ENCODE data around the gene SOS1.

Gene SOS1

DNA sequence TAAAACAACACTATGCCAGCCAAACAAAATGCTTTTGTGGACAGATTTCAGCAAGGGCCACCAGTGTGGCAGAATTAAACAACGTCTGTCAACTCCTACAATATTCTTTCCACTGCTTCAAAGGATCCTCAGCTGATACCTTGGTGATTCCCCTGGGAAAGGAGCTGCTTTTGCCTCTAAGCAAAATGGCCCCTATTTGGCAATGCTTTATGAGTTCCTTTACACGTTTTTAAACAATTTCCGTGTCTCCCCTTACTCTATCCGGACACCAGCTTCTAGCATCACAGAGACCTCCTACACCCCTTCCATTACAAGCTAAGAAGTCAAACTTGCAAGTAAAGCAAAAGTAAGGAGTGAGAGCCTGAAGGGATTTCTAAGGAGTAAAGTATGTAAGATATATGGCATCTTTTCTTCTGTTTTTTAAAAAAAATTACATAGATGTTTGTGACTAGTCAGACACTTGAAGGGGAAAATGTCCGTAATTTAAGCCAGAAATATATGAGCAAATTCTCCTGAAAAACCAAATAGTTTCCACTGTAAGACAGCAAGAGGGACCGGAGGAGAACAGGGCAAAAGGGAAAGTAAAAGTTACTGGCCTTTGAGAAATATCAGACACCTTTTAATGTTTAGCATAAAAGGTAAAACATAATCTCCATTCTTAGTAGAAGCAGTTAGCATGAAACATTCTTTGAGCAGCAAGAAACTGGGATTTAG lies 1.9 kb downstream of the SOS1 start:
- peaks cover 50% of the 10 kb centered on the region for H3K4me1 Mint-ChIP-seq
- peak overlapping the region; percentile 90 to 98 (median 97) for H3K4me3 Mint-ChIP-seq
- H3K27me3 Mint-ChIP-seq (ENCODE audit: low read depth), result no peaks in the 10 kb centered on the region
- no peaks in the 10 kb centered on the region for H3K9me3 Mint-ChIP-seq
- peaks cover 19% of the 10 kb centered on the region for H3K36me3 Mint-ChIP-seq (ENCODE audit: low read depth)
- peak overlapping the region; percentile 95 to 97 (median 96) for H3K27ac Mint-ChIP-seq
- TF ChIP-seq, protein P1, sequence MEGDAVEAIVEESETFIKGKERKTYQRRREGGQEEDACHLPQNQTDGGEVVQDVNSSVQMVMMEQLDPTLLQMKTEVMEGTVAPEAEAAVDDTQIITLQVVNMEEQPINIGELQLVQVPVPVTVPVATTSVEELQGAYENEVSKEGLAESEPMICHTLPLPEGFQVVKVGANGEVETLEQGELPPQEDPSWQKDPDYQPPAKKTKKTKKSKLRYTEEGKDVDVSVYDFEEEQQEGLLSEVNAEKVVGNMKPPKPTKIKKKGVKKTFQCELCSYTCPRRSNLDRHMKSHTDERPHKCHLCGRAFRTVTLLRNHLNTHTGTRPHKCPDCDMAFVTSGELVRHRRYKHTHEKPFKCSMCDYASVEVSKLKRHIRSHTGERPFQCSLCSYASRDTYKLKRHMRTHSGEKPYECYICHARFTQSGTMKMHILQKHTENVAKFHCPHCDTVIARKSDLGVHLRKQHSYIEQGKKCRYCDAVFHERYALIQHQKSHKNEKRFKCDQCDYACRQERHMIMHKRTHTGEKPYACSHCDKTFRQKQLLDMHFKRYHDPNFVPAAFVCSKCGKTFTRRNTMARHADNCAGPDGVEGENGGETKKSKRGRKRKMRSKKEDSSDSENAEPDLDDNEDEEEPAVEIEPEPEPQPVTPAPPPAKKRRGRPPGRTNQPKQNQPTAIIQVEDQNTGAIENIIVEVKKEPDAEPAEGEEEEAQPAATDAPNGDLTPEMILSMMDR (IDR thresholded peaks at IDR 0.05; ENCODE audit: unreplicated experiment in 3 of 3), result no peak

- Mint-ChIP-seq H3K27ac (no peak overlapping the region), H3K4me1 (peaks cover 32% of the 10 kb centered on the region), H3K4me3 (no peak overlapping the region), H3K27me3 (ENCODE audit: low read depth) (no peaks in the 10 kb centered on the region), H3K9me3 (no peaks in the 10 kb centered on the region), H3K36me3 (ENCODE audit: low read depth) (peaks cover 34% of the 10 kb centered on the region)
- TF ChIP-seq, protein P1 (IDR thresholded peaks at IDR 0.05; ENCODE audit: unreplicated experiment in 3 of 3), result no peak
Measured at GRCh38 chr2:39115556-39115955, 5.3 kb downstream of the SOS1 start.

- no peak overlapping the region for H3K27ac Mint-ChIP-seq
- TF ChIP-seq, protein P1 (IDR thresholded peaks at IDR 0.05; ENCODE audit: unreplicated experiment in 3 of 3), result no peak
- H3K36me3 Mint-ChIP-seq (ENCODE audit: low read depth), result peaks cover 34% of the 10 kb centered on the region
- no peak overlapping the region for H3K4me3 Mint-ChIP-seq
- H3K27me3 Mint-ChIP-seq (ENCODE audit: low read depth), result no peaks in the 10 kb centered on the region
- no peaks in the 10 kb centered on the region for H3K9me3 Mint-ChIP-seq
- peaks cover 32% of the 10 kb centered on the region for H3K4me1 Mint-ChIP-seq
Measured at GRCh38 chr2:39114771-39115170, 6.1 kb downstream of the SOS1 start.

DNA sequence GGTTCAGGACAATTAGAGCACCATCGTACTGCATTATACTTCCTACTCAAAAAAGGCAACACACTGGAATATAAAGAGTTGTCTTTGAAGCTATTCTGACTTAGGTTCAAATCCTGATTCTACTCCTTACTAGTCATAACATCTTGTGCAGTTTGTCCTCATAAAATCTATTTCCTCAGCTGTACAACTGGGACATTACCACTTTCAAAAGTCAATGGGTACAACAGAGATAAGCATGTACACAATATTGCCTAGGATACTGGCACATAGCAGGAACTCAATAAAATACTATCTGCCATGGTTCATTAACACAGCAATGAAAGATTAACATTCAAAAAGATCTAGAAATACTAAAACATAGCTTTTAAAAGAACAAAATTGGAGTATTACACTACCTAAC lies 11.3 kb downstream of the SOS1 start:
- TF ChIP-seq, protein P1 (IDR thresholded peaks at IDR 0.05; ENCODE audit: unreplicated experiment in 3 of 3), result no peak
- H3K27me3 Mint-ChIP-seq (ENCODE audit: low read depth), result no peaks in the 10 kb centered on the region
- no peak overlapping the region for H3K27ac Mint-ChIP-seq
- peaks cover 18% of the 10 kb centered on the region for H3K36me3 Mint-ChIP-seq (ENCODE audit: low read depth)
- H3K4me3 Mint-ChIP-seq, result no peak overlapping the region
- H3K4me1 Mint-ChIP-seq, result peaks cover 24% of the 10 kb centered on the region
- no peaks in the 10 kb centered on the region for H3K9me3 Mint-ChIP-seq

- H3K4me3 Mint-ChIP-seq, result no peak overlapping the region
- H3K36me3 Mint-ChIP-seq (ENCODE audit: low read depth), result peaks cover 21% of the 10 kb centered on the region
- H3K27ac Mint-ChIP-seq, result peak overlapping the region; percentile 1 to 42 (median 15)
- no peaks in the 10 kb centered on the region for H3K27me3 Mint-ChIP-seq (ENCODE audit: low read depth)
- no peaks in the 10 kb centered on the region for H3K9me3 Mint-ChIP-seq
- TF ChIP-seq, protein P1 (IDR thresholded peaks at IDR 0.05; ENCODE audit: unreplicated experiment in 3 of 3), result no peak
- H3K4me1 Mint-ChIP-seq, result peaks cover 27% of the 10 kb centered on the region
Measured at GRCh38 chr2:39108377-39108776, 12.5 kb downstream of the SOS1 start.

DNA sequence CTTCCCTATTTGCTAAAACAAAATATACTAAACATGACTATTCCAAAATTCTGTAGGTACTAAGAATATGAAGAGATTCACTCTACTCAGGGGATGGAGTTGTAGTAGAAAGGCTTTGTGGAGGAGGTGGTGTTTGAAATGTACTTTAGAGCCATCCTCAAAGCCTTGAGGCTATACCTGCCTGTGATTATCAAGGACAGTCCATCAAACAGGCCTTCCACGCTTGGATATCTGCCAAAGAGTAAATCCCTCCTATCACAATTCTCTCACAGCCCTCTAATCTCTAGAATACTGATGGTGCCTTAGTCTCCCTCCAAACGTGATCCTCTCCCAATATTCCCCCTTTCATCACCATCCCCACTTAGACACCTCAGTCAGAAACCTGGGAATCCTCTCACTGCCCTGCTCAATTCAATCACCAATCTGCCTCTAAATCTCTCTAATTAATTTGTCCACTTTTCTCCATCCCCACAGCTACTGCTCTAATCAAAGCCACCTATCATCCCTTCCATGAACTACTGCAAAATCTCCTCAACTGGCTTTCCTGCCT lies 13.1 kb downstream of the SOS1 start:
- Mint-ChIP-seq H3K4me3 (no peak overlapping the region), H3K27me3 (ENCODE audit: low read depth) (no peaks in the 10 kb centered on the region), H3K9me3 (no peaks in the 10 kb centered on the region), H3K4me1 (peaks cover 29% of the 10 kb centered on the region), H3K27ac (peak overlapping the region; percentile 1 to 42 (median 15)), H3K36me3 (ENCODE audit: low read depth) (peaks cover 21% of the 10 kb centered on the region)
- TF ChIP-seq, protein P1 (IDR thresholded peaks at IDR 0.05; ENCODE audit: unreplicated experiment in 3 of 3), result no peak
